AML-193 (cell line): ENCODE measurements around the gene KRTAP10-2.
A peak's percentile ranks its signal among the peaks of the same experiment; 100 is the strongest.
"Not testable (repeated sequence)": the region's sequence is repeated elsewhere in the genome, so short reads cannot be mapped to it uniquely, and the experiment has no call there.

Source experiments
- DNase-seq, 2 experiments: peaks; one replicate each; lab custom pipeline; 2025; lab: John Stamatoyannopoulos, UW

Gene KRTAP10-2

DNA sequence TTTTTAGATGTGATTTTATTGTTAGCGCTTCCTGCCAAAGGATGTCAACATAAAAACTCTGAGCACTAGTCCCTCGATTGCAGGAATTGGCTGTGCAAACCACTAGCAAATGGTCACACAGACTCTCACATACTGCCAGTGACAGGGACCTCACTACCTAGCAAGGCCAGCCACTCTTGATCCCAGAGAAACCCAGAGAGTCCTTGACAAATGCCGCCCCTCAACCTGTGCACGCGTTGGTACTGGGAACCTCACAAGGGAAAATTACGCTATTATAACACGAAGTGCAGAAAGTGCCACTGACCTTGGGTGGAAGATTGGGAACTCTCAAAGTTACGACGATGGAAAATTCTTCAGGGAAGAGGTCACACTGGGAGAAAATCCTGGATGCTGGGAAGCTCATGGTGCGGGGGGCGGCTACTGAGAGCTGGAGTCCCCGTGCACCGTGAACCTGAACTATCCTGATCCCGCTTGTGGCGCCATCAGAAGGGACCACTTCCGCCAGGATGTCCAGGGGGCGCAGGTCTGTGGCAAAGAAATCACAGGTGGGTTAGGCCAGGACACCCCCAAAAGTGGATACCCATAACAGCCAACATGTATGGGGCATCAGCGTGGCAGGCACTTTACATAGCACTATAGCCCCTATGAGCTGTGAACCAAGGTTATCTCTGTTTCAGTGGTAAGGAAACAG, 16.3 kb upstream of the KRTAP10-2 start:
- no peak for DNase-seq

GRCh38 chr21:44566403-44566802, 15.1 kb upstream of the KRTAP10-2 start:
- DNase-seq, result peak; percentile 24 to 33

GRCh38 chr21:44564886-44565598, 13.7 kb upstream of the KRTAP10-2 start:
- no peak for DNase-seq

DNA sequence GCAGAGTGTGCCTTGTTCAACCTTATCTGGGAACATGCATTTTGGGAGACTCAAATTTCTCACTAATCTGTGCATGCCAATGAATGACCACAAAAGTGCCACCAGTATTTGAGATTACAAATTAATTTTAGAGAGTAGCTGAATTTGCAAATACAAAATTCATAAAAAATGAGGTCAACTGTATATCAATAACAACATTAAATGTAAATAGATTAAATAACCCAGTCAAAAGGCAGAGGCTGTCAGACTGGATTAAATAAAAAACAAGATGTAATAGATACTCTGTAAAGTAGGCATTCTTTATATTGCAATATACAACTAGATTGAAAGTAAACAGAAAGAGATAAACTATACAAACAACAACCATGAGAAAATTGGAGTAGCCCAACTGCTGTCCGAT, 12.8 kb upstream of the KRTAP10-2 start:
- no peak for DNase-seq

GRCh38 chr21:44558695-44559094, 7.4 kb upstream of the KRTAP10-2 start, which contains the start of gene KRTAP10-3:
TSS of gene KRTAP10-3 (minus strand) at chr21:44558795. CDS start at chr21:44558715, 80 bp downstream.
- DNase-seq, result no peak

GRCh38 chr21:44558329-44558675, 7.0 kb upstream of the KRTAP10-2 start:
- not testable (repeated sequence) for DNase-seq

DNA sequence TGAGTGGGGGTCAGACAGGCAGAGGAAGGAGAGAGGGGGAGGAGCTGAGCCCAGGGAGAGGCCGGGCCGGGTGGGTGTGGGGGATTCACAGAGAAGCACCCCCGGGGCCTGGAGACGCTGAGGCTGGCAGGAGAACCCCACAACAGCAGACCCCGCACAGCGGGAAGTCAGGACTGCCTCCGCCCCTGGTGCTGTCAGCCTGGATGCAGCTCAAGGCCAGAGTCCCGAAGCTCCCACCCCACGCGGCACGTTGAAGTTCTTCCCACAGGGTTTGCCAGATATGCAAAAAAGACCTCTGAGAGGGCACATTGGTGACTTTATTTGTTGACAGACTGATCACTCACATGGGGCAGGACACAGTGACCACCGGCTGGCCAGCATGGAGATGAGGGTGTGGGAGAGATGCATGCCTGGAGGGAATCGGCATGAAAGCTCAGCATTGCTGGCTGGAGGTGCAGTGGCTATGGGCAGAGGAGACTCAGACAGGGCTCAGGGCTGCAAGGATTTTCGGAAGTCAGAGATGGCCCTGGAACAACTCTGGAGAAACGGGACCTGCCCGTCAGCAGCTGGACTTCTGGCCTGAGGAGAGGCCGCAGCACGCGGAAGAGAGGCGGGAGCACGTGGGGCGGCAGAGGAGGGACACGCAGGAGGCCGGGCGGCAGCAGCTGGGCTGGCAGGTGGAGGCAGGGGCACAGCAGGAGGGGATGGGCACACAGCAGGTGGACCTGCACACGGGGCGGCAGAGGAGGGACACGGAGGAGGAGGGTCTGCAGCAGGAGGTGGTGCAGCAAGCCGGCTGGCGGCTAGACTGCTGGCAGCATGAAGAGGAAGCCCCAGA, 6.4 kb upstream of the KRTAP10-2 start:
- no peak for DNase-seq

GRCh38 chr21:44556879-44557278, 5.6 kb upstream of the KRTAP10-2 start:
- DNase-seq, result no peak

DNA sequence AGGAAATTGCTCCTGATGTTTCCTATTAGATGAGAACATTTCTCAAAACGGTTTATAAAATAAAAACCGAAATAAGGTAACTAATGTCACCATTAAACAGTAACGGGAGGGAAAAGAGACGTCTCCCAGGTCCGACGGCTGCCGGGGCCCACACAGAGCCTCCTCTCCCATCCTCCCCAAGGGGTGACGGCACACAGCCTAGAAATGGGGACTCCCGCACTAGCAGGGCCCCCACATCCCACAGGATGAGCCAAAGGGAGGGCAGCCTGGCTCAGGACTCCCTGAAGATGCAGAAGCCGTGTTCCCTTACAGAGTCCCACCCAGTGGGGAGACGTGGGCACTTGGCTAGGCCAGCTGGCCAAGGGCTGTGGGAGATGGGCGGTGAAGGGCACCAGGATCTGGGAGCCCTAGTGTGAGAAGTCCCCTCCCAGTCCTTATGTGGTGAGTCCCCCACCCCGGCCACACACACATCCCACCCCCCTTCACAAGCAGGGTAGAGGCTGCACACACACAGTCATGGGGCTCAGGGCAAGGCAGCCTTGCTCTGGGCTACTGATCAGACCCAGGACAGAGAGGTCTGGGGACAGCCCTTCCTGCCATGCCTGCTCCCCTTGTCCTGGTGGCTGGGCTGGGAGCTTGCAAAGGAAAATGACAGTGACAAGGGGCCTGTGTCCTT, 4.0 kb upstream of the KRTAP10-2 start:
- DNase-seq, result no peak

- no peak for DNase-seq
Observed at GRCh38 chr21:44552681-44553080, 1.4 kb upstream of the KRTAP10-2 start.

DNA sequence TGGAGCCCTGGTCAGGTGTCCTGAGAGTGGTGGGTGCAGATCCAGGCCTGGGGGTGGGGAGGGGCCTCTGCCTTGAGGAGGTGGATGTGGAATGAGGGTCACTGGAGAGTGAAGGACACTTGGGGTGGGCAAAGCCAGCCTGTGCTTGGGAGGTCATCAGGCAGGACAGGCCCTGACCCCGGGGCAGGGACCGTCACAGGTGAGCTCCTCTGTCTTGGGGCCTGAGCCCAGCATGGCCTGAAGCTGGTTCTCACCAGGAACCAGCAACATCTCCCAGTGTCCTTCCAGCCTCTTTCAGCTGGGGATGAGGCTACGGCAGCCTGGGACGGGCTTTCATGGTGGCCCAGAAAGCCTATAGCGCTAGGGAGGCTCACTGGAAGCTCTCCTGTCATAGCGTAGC, 831 bp upstream of the KRTAP10-2 start:
- no peak for DNase-seq

DNA sequence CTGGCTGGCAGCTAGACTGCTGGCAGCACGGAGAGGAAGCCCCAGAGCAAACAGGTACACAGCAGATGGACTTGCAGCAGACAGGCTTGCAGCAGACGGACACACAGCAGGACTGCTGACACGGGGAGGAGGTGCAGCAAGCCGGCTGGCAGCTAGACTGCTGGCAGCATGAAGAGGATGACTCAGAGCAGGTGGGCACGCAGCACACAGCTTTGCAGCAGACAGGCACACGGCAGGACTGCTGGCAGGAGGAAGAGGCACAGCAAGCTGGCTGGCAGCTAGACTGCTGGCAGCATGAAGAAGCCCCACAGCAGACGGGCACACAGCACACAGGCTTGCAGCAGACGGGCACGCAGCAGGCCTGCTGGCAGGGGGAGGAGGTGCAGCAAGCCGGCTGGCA, 498 bp downstream of the KRTAP10-2 start:
- DNase-seq, result no peak

GRCh38 chr21:44550285-44550684, 1.0 kb downstream of the KRTAP10-2 start:
- not testable (repeated sequence) for DNase-seq

DNA sequence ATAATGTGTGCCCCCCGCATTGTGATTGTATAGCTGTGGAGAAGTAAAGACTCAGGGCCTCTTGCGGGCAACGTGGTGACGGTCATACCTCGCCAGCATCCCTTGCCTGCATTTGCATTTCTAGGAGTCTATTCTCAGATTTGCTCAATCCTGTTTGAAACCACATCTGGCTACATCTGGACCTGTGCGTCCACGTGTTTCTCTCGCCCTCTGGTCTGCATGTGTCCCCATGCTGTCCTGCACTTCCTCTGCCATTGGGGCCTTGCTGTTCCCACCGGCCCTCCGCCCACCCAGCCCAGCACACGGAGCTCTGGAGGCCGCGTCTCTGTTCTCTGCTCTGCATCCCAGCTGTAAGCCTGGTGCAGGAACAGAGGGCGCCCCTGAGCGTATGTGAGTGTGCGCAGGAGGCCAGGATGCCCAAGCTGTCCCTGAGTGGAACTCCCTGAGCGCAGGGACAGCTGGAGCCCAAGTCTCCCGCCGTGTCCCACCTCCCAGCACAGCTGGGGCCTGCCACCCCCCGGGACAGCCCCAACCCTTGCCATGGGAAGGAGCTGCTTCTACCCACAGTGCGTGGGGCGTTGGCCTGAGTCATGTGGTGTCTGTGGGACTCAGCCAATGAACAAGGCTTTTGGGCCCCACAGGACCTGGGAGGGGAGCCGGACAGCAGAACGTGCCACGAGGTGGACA, 1.6 kb downstream of the KRTAP10-2 start:
- DNase-seq, result no peak

GRCh38 chr21:44548922-44549321, 2.4 kb downstream of the KRTAP10-2 start:
- no peak for DNase-seq

- DNase-seq, result no peak
Observed at GRCh38 chr21:44548381-44548780, 2.9 kb downstream of the KRTAP10-2 start.

DNA sequence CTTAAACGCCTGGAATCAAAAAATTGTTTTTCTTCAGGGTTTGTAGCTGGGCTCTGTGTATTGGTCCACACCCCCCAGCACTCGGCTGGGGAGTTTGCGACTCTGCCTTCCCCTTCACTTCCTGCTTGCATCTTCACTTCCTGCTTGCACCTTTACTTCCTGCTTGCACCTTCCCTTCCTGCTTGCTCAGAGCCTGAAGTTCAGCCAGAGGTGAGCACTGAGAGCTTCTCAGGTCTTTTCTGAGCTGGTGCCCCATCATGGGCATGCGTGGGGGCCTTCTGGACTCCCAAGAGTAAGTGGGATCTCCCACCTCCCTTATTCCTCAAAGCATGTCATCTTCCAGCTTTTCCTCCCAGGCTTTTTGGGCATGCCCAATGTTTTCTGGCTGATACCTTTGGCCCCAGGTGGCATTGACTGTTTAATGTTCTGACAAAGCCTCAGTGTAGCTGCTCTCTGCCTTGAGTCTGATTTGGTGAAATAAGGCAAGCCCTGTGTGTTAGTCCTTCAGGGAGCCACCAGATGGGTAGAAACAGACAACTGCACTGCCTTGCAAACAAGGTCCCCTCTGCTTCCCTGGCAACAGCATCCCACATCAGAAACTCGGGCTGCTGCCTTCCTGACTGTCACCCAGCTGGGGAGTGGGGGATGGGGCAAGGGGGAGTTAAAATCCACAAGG, 3.5 kb downstream of the KRTAP10-2 start:
- DNase-seq, result no peak

DNA sequence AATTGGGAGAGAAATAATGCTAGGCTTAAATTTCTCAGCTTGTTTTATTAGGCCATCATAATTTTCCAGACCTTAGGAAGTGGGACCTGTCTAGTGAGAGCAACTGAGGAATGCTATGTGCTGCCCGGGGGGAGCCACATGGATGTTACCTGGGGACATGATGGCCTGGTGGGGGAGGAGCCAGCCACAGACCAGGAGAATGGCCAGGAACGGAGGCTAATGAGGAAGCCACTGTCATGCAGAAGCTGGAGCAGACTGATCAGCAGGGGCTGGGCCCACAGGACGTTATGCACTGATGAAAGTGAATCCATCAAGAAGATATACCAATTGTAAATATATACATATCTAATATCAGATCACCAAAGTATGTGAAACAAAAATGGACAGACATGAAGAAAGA, 6.7 kb downstream of the KRTAP10-2 start:
- no peak for DNase-seq

DNA sequence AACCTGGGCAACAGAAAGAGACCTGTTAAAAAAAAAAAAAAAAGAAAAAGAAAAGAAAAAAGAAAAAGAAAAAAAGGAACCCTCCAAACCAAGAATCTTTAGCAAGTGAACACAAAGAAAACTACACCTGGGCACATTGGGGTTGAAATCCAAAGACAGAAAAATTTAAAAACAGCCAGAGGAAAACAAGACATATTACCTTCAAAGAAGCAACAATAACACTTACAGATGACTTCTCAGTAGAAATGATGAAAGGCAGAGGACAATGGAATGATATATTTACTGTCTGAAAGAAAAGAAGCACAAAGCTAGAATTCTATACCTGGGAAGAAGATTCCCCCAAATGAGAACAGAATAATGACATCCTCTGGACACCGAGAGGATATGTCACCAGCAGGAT, 8.6 kb downstream of the KRTAP10-2 start:
- no peak for DNase-seq

GRCh38 chr21:44540741-44541288, 10.5 kb downstream of the KRTAP10-2 start:
- no peak for DNase-seq
